Fibroblast of skin of right quadriceps (primary cell): ENCODE measurements around the gene PIK3CD.
"Not testable (repeated sequence)": the region's sequence is repeated elsewhere in the genome, so short reads cannot be mapped to it uniquely, and the experiment has no call there.

ENCODE experiments used
- DNase-seq: peaks from one replicate; pipeline ENCODE4 v3.0.0-alpha.2; 2013

The PIK3CD gene

GRCh38 chr1:9624081-9624480 is 27.4 kb upstream of the PIK3CD start:
- no peak for DNase-seq

GRCh38 chr1:9625030-9625429 is 26.5 kb upstream of the PIK3CD start:
- not testable (repeated sequence) for DNase-seq

GRCh38 chr1:9626201-9626608 is 25.3 kb upstream of the PIK3CD start:
- no peak for DNase-seq

GRCh38 chr1:9628541-9629444 is 22.7 kb upstream of the PIK3CD start:
- no peak for DNase-seq

GRCh38 chr1:9629445-9630201 is 21.9 kb upstream of the PIK3CD start:
- DNase-seq = no peak

GRCh38 chr1:9630331-9631111 is 21.0 kb upstream of the PIK3CD start:
- no peak for DNase-seq

GRCh38 chr1:9631613-9632012 is 19.9 kb upstream of the PIK3CD start:
- DNase-seq = no peak

GRCh38 chr1:9633493-9633892 is 18.0 kb upstream of the PIK3CD start:
- DNase-seq = no peak

- DNase-seq = no peak
Observed at GRCh38 chr1:9634582-9634981, 16.9 kb upstream of the PIK3CD start.

GRCh38 chr1:9639227-9639626 is 12.3 kb upstream of the PIK3CD start:
- no peak for DNase-seq

GRCh38 chr1:9643351-9644256 is 7.9 kb upstream of the PIK3CD start:
- DNase-seq = no peak

GRCh38 chr1:9646037-9646436 is 5.5 kb upstream of the PIK3CD start:
- no peak for DNase-seq

GRCh38 chr1:9648171-9648570 is 3.4 kb upstream of the PIK3CD start:
- DNase-seq = no peak

GRCh38 chr1:9649769-9650168 is 1.8 kb upstream of the PIK3CD start:
- no peak for DNase-seq

GRCh38 chr1:9651220-9651564 is 339 bp upstream of the PIK3CD start:
- DNase-seq = no peak

GRCh38 chr1:9652379-9653209 is 1.1 kb downstream of the PIK3CD start:
- no peak for DNase-seq

- DNase-seq = no peak
Observed at GRCh38 chr1:9653210-9653490, 1.6 kb downstream of the PIK3CD start.

GRCh38 chr1:9653491-9654050 is 2.0 kb downstream of the PIK3CD start:
- DNase-seq = no peak

- no peak for DNase-seq
Observed at GRCh38 chr1:9654051-9654833, 2.7 kb downstream of the PIK3CD start.
